GM15510 (cell line): Measurements from ENCODE around the gene THAP6.

Source experiments
- POLR2A ChIP-seq: IDR thresholded peaks from 3 replicates; pipeline ENCODE4 v1.6.1; 2011; ENCODE audit warnings: borderline replicate concordance; ENCODE audit not compliant: insufficient read length; ENCODE audit errors: extremely low read depth

Gene THAP6, protein sequence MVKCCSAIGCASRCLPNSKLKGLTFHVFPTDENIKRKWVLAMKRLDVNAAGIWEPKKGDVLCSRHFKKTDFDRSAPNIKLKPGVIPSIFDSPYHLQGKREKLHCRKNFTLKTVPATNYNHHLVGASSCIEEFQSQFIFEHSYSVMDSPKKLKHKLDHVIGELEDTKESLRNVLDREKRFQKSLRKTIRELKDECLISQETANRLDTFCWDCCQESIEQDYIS

GRCh38 chr4:75514131-75514948, at the start of gene THAP6, which contains the start of gene RCHY1:
Gene THAP6 (plus strand): TSS chr4:75514473. CDS start chr4:75515453, 980 bp downstream.
Gene RCHY1 (minus strand): TSS chr4:75514403. CDS start chr4:75514286, 117 bp downstream.
- peak; percentile 92 for TF ChIP-seq POLR2A

DNA sequence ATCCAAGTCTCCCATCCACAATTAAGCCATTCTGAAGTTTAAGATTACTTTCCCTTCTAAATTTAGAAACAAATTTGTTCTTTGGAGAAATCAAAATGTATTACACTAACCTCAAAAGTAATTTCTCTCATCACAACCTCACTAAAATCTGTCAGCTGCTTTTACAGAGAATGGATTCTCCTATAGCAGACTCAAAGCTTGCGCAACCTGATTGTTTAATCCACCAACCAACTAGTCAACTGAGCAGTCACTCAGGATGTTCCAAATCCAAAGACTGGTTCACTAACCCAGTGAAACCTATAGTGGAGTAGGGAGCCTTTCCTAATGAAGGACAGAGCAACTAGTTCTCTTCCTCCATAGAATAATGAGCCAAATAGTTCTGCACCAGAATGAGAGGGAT, 44.4 kb upstream of the THAP6 start:
- TF ChIP-seq POLR2A: no peak

DNA sequence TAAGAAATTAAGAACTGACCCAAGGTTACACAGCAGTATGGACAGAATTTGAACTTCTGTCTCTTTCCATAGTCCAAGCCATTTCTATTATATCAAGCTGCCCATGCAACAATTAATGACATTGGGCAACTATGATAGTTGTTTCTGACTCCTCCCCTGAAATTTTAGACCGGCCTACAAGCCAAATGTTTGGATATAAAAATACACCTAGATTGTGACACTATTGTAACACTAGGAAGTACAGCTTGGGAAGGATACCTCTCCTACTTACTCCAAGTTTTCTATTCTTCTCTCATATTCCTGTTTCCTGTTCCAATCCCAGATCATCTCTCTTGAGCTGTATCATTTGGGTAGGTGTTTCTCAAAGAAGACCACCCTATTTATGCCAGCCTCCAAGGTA, 43.5 kb upstream of the THAP6 start:
- TF ChIP-seq POLR2A: no peak

DNA sequence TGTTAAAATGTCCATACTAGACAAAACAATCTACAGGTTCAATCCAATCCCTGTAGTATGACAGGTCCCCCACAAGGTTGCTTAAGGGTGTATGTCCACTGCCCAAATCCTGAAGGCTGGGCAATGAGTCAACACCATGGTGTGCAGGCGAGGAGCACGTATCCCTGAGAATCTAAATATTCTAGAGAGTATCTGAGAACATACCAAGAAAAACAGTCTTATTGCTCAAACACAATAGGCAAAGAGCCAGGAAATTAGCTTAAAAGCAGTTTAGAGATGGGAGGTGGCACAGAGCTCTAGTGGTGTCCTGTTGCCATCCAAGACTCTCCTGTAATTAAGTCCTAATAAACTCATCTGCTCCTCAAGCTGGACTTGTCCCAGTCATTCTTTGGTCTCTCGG, 37.1 kb upstream of the THAP6 start:
- TF ChIP-seq POLR2A: no peak

DNA sequence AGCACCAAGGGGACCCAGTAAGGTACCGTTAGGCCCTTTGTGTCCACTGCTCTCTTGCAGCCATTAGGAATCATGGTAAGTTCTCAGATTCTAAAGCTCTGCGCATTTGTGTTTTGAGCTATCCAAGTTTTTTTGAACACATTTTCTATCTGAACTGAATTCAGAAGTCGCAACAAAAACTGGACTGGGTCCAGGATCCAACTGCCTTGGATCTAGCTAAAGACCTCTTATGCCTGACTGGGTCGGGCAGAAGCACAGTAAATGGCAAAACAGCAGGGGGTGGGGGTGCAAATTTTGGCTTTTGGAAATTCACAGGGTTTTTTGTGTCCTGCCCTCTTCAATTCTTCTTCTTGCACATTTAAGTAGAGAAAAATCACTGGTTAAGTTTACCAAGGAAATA, 30.1 kb upstream of the THAP6 start:
- TF ChIP-seq POLR2A: no peak

- no peak for TF ChIP-seq POLR2A
Measured at GRCh38 chr4:75490155-75490554, 24.1 kb upstream of the THAP6 start.

DNA sequence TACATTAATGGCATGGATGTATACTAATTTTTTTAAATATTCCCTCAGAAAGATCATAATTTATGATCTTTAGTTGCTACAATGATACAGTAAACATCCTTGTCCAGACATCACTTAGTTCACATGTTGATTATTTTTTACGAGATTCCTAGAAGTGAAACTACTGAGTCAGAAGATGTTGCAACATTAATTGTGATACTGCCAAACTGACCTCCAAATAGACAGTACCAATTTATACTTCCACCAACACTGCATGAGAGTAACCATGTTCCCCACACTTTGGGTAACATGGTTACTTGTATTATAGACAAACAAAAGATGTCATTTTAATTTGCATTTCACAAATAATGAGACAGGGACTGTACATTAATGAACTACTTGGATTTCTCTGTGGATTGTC, 19.7 kb upstream of the THAP6 start:
- TF ChIP-seq POLR2A: no peak

- TF ChIP-seq POLR2A: no peak
Measured at GRCh38 chr4:75495476-75495875, 18.8 kb upstream of the THAP6 start.

DNA sequence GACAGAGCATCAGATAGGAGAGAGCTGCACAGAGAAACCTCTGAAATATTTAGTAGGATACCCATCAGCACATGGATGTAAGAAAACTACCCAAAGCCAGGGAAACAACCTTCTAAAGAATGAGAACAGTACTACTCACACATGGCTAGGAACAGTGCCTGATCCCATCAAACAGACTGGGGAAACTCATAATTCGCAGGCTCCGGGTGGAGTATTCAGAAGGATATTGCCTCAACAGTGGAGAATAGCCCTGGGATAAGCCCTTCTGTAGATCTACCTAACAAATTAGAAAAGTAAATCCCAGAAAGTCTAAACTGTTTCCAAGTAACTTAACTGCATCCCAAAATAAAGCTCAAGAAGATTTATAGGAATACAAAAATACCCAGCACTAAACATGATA, 17.9 kb upstream of the THAP6 start:
- TF ChIP-seq POLR2A: no peak

DNA sequence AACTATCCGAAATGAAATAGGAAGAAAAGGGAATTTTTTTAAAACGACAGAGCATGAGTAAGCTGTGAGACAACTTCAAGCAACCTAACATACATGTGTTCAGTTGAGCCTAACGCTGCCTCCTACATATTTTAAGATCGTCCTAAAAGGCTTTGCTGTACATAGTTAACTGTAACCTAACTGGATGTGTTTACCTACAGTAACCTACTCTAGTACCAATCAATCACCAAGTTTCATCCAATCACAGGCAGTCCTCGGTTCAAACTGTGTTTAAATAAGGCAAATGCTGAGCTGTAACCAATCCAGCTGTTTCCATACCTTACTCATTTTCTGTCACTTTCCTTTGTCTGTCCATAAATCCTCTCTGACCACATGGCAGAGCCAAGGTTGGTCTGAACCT, 17.1 kb upstream of the THAP6 start:
- no peak for TF ChIP-seq POLR2A

- no peak for TF ChIP-seq POLR2A
Measured at GRCh38 chr4:75498041-75498440, 16.2 kb upstream of the THAP6 start.

- no peak for TF ChIP-seq POLR2A
Measured at GRCh38 chr4:75499900-75500299, 14.4 kb upstream of the THAP6 start.

DNA sequence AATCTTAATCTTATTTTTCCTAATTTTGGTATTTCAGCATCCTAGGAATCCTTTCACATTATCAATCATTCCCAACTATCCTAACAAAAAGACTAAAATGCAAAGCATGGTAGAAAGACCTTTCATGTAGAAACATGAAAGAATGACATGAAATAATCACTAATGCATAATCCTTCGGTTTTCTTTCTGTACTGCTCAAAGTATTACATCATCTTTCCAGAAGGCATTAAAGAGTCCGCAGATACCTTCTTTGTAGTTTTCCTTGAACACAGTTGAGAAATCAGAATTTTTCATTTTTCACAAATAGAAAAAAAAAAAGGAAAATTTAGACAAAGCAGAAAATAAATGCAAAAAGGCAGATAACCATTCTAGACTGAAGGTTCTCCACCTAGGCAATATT, 11.6 kb upstream of the THAP6 start:
- TF ChIP-seq POLR2A: no peak

GRCh38 chr4:75505630-75506029, 8.6 kb upstream of the THAP6 start:
- no peak for TF ChIP-seq POLR2A

DNA sequence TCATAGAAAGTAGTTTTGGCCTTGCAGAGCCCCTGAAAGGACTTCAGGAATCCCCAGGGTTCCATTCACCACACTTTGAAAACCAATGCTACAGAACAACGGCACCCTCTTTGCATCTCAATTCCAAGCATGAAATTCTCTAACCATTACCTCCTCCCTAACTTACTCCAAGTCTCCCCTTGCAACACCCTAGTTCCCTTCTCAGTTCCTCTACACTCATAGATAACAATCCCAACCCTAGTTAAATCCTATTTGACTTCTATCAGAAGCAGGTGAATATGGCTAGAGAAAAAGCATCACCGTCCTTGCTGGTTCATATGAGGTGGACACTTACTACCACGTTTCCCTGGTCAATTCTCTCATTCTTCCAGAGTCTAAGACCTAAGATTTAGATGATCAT, 2.4 kb upstream of the THAP6 start:
- TF ChIP-seq POLR2A: no peak
